Colon (tissue), 2 donors: ENCODE data around the gene POLN.

Source experiments
- FAIRE-seq: peaks from 2 replicates; lab custom pipeline; 2012; peaks lifted over from hg19 to GRCh38; lab: Jason Lieb, UNC
- donor health status: control.
- donor health status: control.

POLN gene

DNA sequence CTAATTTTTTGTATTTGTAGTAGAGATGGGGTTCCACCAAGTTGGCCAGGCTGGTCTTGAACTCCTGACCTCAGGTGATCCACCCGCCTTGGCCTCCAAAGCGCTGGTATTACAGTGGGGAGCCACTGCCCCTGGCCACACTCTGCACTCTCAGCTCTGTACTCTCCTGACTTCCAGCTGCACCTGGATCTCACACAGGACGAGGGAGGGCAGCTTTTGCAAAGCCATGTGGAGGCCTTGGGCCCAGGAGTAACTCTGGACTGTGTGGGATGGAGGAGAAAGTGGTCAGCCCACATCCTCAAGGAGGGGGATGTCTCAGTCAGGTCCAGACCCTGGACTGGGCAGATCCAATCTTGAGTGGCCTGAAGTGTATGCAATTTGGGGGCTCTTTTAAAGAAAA, 159.8 kb downstream of the POLN start:
- no peak for FAIRE-seq

DNA sequence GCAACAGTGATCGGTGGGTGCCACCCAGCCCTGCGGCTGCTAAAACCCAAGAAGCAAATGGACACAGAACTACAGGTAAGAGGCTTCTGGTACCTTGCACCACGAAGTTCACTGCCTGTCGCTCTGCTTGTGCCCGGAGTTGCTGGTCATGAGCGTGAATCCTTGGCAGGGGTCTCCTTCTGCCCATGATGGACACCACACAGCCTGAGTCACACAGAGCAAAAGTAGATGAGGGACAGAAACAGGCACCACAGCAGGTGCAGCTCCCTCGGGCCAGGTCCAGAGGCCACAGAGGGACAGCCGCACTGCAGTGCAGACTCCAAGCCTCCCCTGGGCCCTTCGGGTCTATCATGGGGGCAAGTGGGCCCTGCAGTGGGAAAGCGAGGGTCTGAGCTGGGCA, 160.4 kb downstream of the POLN start:
- FAIRE-seq: no peak

DNA sequence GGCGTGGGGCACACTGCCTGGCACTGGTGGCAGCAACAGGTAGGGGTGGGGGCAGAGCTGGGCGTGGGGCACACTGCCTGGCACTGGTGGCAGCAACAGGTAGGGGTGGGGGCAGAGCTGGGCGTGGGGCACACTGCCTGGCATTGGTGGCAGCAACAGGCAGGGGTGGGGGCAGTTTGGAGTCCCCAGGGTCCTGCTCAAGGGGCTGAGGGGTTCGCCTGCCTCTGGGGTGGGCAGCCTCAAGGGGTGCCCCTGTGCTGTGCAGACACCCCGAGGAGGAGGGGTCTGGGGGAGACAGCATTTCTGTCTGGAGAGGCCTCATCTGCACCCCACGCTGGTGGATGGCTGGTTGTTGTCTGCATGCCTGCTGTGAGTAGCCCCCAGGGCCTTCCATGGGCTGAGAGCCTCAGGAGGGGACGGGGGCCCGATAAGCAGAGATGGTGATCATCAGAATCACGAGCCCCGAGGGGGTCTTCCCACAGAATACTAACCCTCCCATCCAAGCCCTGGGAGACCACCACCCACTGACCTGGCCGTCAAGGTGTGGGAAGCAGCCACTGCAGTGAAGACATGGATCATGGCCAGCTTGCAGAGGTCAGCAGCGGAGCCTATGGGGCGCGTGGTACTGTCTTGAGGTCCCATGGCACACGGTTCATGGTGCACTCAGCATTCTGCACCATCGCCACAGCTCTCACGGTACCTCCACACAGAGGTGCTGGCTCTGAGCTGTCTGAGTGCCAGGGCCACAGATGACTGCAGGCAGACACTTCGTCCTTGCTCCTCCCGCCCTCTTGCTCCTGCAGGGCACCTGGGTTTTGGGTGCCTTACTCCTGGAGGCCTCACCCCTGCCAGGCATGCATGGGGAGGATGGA, 161.3 kb downstream of the POLN start:
- FAIRE-seq: no peak

DNA sequence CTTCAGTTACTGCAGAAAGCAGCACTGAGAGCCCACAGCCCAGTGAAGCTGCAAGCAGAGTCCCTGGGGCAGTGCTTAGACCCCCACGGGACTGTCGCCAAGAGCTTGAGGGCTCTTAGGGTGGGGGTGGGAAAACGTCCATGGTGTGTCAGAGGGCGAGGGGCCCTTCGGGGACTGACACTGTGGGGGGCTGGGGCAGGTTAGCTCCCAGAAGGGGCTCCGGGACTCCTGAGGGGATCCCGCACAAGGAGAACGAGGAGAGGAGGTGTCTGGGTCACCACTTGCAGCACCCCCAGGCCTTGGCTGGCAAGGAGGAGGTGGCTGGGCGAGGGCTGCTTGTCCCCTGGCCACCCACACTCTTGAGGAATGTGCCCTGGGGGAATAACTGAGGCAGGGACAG, 162.0 kb downstream of the POLN start:
- no peak for FAIRE-seq

DNA sequence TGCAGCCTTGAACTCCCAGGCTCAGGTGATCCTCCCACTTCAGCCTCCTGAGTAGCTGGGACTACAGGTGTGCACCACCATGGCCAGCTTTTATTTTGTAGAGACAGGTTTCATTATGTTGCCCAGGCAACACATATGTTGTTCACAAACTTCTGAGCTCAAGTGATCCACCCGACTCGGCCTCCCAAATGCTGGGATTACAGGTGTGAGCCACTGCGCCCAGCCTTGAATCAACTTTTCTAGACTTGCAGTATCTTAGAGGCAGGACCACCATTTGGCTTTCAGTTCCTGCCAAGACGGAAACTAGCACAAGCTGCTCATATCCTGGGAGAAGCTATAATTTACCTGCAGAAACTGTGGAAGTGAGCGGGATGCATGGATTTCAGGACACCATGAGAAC, 162.9 kb downstream of the POLN start:
- FAIRE-seq: no peak

DNA sequence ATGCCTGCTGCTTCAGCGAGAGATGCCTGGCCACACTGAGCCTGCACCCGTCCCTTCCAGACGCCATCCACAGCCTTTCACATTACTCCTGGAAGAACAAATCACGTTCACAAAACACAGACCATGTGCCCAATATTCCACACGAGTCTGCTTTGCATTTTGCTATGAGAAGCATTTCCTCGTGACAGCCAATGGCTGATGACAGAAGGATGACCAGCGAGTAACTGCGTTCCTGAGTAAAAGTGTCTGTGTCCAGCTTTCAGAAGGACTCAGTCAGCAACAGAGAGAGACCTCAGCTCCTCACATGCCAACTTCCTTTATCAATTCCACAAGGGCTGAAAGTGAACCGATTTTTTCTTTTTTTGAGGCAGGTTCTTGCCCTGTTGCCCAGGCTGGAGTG, 163.3 kb downstream of the POLN start:
- no peak for FAIRE-seq

DNA sequence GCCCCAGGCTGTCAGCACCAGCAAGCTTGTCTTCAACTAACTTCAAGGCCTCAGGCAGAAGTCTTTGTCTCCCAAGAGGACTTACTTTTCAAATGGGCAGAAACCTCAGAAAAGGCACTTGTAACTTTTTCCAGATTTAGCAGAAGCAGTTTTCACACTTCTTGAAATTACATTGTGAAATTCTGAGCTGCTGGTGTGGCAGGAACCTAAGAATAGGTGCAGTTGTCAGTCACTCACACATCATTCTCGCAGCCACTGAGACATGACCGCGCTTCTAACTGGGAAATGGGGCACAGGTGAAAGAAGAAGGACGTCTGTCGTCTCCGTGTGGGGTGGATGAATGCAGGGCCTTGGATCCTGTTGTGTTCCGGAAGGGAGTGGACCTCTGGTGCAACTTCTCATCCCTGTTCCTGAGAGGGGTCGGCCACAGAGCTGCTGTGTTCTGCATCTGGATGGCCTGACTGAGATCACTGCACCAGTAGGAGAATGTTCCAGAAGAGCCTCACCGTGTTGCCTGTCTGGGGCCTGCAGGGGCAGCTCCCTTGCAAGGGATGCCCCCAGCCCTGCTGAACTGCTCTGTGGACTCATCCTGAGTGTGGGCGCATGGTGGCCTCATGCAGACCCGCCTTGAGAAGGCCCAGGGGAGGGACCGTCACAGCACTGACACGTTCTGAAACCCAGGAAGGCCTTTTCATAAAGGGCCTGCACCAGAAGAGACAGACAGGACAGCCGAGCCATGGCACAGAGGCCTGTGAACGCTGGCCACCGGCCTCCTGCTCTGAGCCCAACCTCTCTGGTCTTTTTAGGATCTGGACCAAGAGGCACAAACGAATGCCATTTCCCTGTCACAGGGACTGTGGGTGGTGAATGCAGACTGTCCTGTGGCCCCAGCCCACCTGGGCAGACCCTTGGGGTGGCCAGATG, 164.1 kb downstream of the POLN start:
- no peak for FAIRE-seq

DNA sequence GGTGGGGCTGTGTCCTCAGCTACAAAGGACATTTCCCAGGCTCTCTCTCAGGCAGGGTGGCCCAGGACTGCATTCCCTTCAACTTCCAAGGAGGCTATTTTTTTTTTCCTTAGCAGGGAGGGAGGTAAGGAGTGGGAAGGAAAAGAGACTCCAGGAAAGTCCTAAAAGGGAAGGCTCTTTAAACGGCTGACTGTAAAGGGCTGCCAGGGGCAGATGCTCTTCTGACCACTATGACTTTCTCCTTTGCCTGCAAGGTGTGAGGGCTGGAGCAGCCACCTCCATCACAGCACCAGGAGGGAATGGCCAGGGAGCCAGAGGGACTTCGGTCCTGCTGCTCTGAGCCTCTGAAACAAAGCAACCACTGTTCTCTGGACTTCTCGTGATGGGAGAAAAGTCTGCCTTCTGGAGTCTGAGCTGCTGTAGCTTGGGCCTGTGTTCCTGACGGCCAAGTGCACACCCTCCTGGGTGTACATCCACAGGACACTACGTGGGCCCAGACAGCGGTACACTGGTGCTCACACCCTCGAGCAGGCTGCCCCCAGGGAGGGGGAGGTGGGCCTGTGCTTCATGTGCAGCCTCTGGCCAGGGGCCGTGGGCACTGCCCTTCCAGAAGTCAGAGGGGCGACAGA, 164.9 kb downstream of the POLN start:
- no peak for FAIRE-seq

DNA sequence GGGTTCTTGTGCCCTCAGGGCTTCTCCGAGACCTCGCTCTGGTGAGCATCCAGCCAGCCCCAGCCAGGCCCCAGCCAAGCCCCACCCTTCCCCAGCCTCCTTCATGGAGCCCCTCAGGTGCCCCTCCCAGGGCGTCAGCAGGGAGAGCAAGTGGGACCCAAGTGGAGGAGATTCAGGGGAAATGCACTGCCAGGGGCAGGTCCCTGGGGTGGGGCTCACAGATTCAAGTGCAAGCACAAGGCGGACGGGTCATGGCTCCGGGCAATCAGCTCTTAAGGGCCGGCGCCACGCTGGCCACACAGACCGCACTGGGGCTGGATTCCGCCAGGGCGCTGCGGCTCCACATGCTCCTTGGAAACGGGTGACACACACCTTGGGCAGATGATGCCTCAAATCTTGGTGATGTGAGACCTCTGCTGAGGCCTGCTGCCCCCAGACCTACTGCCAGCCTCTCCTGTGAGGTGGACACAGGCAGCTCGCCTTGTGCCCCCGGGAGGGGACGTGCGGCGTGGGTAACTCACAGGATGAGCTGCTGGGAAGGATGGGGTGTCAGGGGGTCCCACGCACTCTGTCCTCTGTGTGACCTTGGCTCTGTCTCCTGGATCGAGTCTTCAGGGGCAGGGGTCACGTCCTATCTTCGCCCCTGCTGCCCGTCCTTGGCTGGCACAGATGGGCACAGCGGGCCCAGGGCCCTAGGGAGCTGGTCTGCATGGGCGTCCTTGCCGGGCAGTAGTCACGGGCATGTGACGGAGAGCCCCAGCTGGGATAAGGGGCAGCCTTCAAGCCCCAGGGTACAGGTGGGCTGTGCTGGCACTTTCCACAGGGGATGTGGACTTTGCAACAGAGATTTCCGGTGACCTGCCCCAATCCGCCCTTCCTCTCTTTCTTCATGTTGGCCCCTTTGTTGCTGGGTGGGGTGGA, 165.7 kb downstream of the POLN start:
- no peak for FAIRE-seq

DNA sequence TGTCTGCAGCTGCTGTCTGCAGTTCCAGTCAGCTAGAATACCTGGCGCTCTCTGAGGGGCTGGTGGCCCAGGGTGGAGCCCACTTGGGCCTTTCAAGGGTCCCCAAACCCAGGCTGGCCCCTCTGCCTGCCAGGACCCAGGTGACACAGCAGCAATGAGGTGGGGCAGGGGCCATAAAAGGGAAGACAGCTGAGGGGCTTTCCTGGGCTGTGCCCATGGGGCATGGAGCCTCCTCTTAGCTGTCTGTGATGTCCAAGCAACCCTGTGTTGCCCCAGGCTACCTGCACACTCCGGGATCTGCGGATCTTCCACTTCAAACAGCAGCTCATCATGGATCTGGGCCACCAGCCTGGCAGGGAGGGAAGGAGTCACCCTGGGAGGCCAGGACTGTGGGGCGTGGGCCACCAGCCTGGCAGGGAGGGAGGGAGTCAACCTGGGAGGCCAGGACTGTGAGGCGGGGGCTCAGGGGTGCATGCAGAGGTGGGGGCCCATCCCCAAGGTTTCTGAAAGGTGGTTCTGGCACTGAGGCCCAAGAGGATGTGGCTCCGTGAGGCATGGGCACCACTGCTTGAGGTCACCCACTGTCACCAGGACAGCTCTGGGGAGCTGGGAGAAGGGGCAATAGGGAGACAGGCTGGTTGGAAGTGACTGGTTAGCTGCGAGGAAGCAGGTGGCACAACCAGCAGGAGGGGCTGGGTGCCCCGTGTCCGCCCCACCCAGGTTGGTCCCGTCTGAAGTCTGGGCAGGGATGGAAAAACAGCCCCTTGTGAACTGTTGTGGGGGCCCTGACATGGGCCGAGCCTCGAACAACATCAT, 166.5 kb downstream of the POLN start:
- no peak for FAIRE-seq

DNA sequence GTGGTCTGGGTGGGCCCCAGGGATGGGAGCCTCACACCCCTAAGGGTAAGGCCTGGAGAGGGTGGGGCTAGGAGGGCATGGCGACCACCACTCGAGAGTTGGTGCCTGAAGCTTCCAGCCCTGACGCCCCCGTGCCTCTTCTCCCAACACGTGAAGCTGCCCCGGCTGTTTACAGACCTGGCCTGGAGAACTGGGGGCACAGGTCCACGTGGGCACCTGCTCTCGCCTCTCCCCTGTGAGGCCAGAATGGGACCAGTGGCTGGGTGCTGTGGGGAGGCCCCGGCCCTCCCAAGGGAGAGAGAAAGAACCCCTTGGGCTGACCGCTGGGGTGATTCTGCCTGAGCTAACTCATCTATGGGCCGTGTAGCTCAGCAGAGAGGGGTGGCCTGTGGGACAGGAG, 167.3 kb downstream of the POLN start:
- FAIRE-seq: no peak

DNA sequence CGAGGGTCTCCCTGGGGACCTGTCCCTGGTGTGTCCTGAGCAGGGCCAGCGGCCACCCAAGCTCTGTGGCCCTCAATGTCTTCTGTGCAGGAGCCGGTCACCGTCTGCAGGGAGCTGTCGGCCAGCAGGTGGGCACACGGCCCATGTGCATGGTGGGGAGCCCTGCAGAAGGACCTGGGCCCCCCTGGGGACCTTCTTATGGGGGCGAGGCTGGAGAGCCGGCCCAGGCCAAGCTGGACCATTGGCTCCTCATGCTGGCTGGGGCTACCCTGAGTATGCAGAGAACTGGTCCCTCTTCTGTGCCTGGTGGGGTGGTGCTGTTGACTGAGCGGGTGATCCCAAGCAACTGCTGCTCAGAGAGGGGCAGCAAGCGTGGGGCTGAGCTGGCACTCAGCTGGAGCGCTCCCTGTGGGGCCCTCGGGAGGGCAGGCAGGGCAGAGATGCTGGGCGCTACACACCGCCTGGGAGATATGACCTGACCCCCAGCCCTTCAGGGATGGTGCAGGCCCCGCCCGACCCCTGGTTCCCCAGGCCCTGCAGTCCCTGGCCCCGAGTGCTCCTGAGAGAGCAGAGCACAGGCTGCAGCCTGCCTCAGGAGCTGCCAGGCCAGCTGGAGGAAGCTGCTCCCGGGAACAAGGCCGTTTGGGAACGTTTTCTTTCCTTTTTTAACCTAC, 168.0 kb downstream of the POLN start:
- no peak for FAIRE-seq

DNA sequence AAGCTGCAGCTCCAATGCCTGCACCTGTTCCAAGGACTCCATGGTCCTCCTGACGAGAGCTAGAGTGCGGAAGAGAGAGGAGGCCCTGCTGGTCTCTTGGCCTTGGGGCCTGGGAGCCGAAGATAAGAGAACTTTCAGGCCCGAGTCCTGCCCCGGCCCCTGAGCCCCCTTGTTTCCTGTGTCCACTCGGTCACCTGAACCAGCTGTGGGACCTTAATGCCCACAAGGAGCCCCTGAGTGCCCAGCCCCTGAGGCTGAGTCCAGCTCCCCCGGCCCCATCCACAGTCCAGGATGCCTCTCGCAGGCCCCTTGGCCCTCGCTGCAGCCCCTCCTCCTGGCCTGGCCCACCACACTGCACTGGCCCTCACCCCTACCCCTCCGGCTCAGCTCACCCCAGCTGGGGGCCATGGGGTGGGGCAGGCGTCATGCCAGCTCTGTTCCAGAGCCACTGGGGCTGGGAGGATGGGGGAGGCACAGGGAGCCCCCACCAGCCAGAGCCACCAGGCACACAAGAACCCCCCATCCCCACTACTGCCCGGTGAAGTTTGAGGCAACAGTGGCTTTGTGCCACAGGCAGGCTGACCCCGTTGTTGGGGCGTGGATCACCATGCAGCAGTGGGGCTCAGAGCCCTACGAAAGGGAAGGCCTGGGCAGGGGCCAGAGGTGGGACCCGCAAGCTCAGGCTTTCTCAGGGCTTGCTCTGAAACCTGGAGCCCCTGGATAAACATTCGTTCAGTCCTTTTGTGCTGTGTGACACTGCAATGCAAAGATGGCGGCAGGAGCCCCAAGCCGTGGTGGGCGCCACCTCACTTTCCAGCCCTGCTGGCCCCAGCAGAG, 168.7 kb downstream of the POLN start:
- no peak for FAIRE-seq

DNA sequence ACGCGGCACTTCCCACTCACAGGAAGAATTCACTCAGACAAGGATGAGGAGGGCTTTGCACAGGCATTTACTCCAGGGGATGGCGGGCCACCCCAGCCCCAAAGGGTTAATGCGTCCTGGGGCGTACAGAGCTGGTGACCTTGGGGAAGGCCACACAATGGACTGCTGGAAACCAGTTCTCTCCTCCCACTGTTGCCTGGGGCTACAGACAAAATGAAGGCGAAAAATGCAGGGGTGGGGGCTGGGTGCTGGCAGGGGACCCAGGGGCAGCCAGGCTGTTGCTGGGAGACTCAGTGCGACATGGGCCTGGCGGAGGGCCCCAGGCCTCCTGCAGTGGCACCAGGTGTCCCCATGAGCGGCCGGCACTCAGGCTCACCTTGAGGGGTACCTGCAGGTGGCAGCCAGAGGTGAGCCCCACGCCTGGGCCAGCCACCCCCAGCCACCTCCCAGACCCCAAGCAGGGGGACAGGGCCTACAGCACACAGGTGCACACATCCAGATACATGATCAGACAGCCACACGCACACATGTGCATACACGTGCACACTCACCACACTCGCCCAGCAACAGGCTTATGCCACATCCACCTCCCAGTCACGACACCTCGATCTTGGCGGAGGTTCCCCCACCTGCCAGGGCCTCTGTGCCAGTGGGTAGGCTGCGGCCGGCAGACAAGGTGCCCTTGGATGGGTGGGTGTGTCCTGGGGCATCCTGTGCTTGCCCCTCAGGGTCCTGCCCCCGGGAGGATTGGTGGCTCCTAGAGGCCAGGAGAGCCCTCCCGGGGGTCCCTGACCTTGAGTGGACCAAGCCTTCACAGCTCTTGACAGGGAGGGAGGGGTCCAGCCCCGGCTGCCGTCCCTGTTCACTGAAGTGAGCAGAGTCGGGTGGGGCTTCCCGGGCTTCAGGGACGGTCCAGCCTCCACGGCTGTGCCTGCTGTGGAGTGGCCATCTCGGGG, 169.7 kb downstream of the POLN start:
- FAIRE-seq: no peak

DNA sequence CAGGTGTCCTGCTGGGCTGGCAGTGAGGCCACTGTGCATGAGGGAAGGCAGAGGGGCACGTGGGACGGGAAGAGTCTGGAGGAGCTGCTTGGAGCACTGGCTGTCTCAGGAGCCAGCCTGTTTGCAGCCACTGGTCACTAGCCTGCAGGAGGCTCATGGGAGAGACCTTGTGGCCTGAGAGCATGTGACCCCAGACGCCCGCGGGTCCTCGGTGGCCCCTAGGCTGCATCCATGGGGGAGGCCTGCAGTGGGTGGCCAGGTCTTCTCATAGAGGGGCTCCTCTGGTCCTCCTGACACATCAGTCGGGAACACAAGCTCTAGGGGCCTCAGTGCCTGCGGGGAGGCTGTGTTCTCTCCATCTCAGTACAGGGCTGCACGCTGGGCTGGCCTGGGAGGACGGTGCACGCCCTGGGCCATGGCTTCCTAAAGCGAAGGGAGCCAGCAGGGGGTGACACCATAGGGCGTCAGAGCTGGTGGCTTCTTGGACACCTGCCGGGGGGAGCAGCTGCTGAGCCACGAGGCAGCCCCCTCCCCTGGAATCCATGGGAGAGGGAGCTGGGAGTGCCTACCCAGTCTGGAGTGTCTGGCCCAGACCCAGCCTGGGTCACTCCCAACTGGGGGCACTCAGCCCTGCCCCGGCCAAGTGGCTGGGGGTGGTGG, 170.5 kb downstream of the POLN start:
- no peak for FAIRE-seq

DNA sequence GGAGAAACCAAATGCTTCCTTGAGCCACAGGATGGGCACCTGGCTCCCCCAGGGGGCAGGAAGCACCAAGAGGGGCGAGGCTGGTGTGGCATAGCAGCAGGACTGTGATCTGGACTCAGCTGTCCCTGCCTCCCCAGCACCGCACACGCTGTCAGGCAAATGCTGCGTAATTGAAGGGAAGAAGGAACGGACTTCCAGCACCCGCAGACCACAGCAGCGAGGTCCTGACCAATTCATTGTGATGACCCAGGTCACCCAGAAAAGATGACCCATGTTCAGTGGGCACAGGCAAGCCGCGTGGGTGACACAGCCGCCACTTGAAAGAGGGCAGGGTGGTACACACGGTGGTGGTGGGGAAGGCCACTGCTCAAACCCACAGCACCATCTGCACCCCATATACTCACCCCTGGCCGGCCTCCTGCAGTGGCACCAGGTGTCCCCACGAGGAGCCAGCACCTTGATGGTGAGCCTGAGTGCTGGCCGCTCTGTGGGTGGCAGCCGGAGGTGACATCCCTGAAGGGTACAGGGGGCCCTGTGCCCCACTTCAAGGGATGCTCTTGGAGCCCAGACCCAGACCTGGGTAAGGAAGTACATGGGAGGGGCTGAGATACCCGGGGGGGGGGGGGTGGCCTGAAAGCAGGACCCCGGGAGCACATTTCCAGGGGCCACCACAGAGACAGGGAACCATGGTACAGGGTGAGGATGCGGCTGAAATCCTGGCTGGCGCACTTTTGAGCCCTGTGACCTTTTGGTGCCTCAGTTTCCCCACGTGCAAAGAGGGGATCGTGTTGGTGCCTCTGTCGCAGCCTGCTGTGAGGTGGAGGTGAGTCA, 171.3 kb downstream of the POLN start:
- FAIRE-seq: no peak

DNA sequence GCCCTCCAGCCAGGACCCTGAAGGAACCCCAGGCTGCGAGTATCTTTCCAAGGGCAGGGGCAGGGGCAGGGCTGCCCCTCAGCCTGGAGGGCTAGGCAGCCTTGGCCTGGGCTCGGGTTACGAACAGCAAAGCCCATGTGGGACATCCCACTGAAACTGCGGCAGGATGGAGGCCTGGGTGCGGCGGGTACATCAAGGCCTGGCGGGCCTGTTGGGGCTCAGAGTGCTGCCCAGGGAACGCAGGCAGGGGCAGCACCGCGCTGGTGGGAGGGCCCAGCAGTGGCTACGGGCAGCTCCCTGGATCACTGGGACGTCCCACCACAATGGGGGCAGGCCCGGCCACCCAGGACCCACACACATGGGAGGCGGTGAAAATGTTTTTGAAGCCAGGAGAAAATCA, 171.9 kb downstream of the POLN start:
- FAIRE-seq: no peak
